ENCODE measurements around the gene TAF10. TPM values are rescaled to one million over a fixed set of nuclear protein-coding genes. Genes with fewer than 3 reads are reported as not detected.

Gene TAF10
- total and polyA plus RNA-seq, 2 of the 13 experiments (the other 11 are each of a cell fraction or from before 2014, with no cell fraction given), result 71.3 to 134 TPM

GRCh38 chr11:6625832-6626420 is 13.9 kb upstream of the TAF10 start:
- no peak for DNase-seq (ENCODE audit: low spot score)
- TF ChIP-seq SKIL (CRISPR knock-in tag; IDR thresholded peaks at IDR 0.05; ENCODE audit: borderline replicate concordance) (no peak), MIXL1 (CRISPR knock-in tag; IDR thresholded peaks at IDR 0.05) (no peak), CENPBD1 (CRISPR knock-in tag; IDR thresholded peaks at IDR 0.05; ENCODE audit: borderline replicate concordance, low read depth) (no peak), ZZZ3 (CRISPR knock-in tag; IDR thresholded peaks at IDR 0.05; ENCODE audit: borderline replicate concordance) (no peak), DPF2 (CRISPR knock-in tag; IDR thresholded peaks at IDR 0.05; ENCODE audit: borderline replicate concordance, low read depth) (no peak), ELF3 (CRISPR knock-in tag; IDR thresholded peaks at IDR 0.05) (no peak), HNF1A (IDR thresholded peaks at IDR 0.05; ENCODE audit: low read depth) (no peak), HNF1A (CRISPR knock-in tag; IDR thresholded peaks at IDR 0.05; ENCODE audit: borderline replicate concordance) (no peak), KLF9 (CRISPR knock-in tag; IDR thresholded peaks at IDR 0.05; ENCODE audit: low read depth) (no peak), HNF4A (CRISPR knock-in tag; IDR thresholded peaks at IDR 0.05) (no peak), ZSCAN31 (CRISPR knock-in tag; IDR thresholded peaks at IDR 0.05; ENCODE audit: low read depth) (no peak), ZNF331 (CRISPR knock-in tag; IDR thresholded peaks at IDR 0.05) (no peak), ZNF276 (CRISPR knock-in tag; IDR thresholded peaks at IDR 0.05; ENCODE audit: low read depth) (no peak)
- Histone ChIP-seq H3K4me2 (ENCODE audit: low read depth, low read length) (no peak overlapping the region), H3K4me3 (replicated peaks in 1 of 3; ENCODE audit: insufficient read depth in 1 of 3, low read depth in 2 of 3, low read length in 3 of 3) (no peak overlapping the region), H4K20me1 (ENCODE audit: insufficient read depth, low read length) (no peaks in the 10 kb centered on the region), H3K36me3 (replicated peaks in 1 of 2; ENCODE audit: control insufficient read depth in 1 of 2, insufficient read depth in 2 of 2, low read length in 2 of 2) (no peaks in the 10 kb centered on the region), H3K9ac (ENCODE audit: insufficient read depth, low read depth, low read length) (no peak overlapping the region), H3K79me2 (ENCODE audit: insufficient read depth, low read length) (no peaks in the 10 kb centered on the region), H3K27ac (ENCODE audit: extremely low read length, insufficient read depth, low read length) (no peak overlapping the region), H2AFZ (ENCODE audit: low read length) (no peak overlapping the region), H3K9me3 (ENCODE audit: low read length) (no peaks in the 10 kb centered on the region), H3K27me3 (ENCODE audit: control insufficient read depth in 1 of 2, insufficient read depth in 2 of 2, low read length in 2 of 2) (peaks cover 18 to 76% of the 10 kb centered on the region in 2 experiments), H3K4me1 (ENCODE audit: insufficient read depth, low read length) (peaks cover 21% of the 10 kb centered on the region)
- ATAC-seq, result no peak
- no peak for FAIRE-seq
- in situ Hi-C loops (cut with HindIII; ENCODE audit: extremely low pct_ligation_motif_present, low pct_unique_long_range_greater_than_20kb), result no loop called here
- WGBS (ENCODE audit: low lambda C conversion rate), result 52% methylated on average over 8 of the region's 17 CpGs
- intact Hi-C loops (cut with micrococcal nuclease; ENCODE audit: unreplicated experiment), result no loop called here
- ChIA-PET CTCF (ENCODE audit: low intra/inter-chr PET ratio, low total read pairs) (no interaction called here), POLR2A (interaction anchor here (1.4 to 5.5 kb wide), 2 partner anchors 14 to 57 kb away, joined by 3 to 24 read pairs; partner anchors contain the start of genes MRPL17 and TAF10)
- no TSS peak for BruUV-seq (replicated peaks)

All from HepG2 (cell line).